Measurements from ENCODE around the gene CIAO2A. TPM values are rescaled to one million over a fixed set of nuclear protein-coding genes. Genes with fewer than 3 reads are reported as not detected.

Gene CIAO2A
- total and polyA plus RNA-seq, 12 donors, result 36.4 to 118 (median 58.9) TPM

- WGBS, 2 donors, result 7 to 11% methylated on average over 43 to 76 of the region's 76 CpGs
- peak; percentile 21 to 54 (median 31) for ATAC-seq
Measured at GRCh38 chr15:64045774-64046420, 47.7 kb downstream of the CIAO2A start.

GRCh38 chr15:64045101-64045435 is 48.6 kb downstream of the CIAO2A start:
- WGBS, 2 donors, result 60 to 63% methylated on average over 5 of the region's 5 CpGs
- DNase-seq (no peak), ATAC-seq (peak in 5 of 8 donors; percentile 1 to 10 (median 6))
- TF ChIP-seq, protein P1, sequence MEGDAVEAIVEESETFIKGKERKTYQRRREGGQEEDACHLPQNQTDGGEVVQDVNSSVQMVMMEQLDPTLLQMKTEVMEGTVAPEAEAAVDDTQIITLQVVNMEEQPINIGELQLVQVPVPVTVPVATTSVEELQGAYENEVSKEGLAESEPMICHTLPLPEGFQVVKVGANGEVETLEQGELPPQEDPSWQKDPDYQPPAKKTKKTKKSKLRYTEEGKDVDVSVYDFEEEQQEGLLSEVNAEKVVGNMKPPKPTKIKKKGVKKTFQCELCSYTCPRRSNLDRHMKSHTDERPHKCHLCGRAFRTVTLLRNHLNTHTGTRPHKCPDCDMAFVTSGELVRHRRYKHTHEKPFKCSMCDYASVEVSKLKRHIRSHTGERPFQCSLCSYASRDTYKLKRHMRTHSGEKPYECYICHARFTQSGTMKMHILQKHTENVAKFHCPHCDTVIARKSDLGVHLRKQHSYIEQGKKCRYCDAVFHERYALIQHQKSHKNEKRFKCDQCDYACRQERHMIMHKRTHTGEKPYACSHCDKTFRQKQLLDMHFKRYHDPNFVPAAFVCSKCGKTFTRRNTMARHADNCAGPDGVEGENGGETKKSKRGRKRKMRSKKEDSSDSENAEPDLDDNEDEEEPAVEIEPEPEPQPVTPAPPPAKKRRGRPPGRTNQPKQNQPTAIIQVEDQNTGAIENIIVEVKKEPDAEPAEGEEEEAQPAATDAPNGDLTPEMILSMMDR (IDR thresholded peaks at IDR 0.05), result no peak
- Histone ChIP-seq H3K36me3 (peaks cover 0 to 4% (median 0%) of the 10 kb centered on the region in 9 donors), H3K4me3 (peak overlapping the region; percentile 61 to 91 (median 72)), H3K9me3 (no peaks in the 10 kb centered on the region), H3K4me1 (peaks cover 2 to 56% (median 39%) of the 10 kb centered on the region in 9 donors), H3K27me3 (peaks cover 0 to 8% (median 0%) of the 10 kb centered on the region in 7 donors), H3K27ac (peak overlapping the region in 9 of 10 donors; percentile 3 to 86 (median 82))
- intact Hi-C loops (cut with DNase I), result loop anchor here in 9 of 10 donors (2.0 to 10.0 kb wide), 14 partner anchors 58 to 293 kb away; partner anchors contain the start of gene HERC1 (in 1 of the 9)

More at GRCh38 chr15:64045774-64046420, 47.7 kb downstream of the CIAO2A start:
- TF ChIP-seq, protein P1 (IDR thresholded peaks at IDR 0.05), result no peak
- Histone ChIP-seq H3K4me1 (peaks cover 2 to 64% (median 43%) of the 10 kb centered on the region in 9 donors), H3K27me3 (peaks cover 0 to 8% (median 0%) of the 10 kb centered on the region in 7 donors), H3K36me3 (no peaks in the 10 kb centered on the region), H3K4me3 (peak overlapping the region; percentile 61 to 91 (median 72)), H3K9me3 (no peaks in the 10 kb centered on the region), H3K27ac (peak overlapping the region; percentile 48 to 86 (median 82))
- intact Hi-C loops (cut with DNase I), result loop anchor here (2.0 to 10.0 kb wide), 16 partner anchors 59 to 294 kb away; partner anchors contain the start of gene HERC1 (in 1 of the 10)
- peak; percentile 32 to 58 for DNase-seq

DNA sequence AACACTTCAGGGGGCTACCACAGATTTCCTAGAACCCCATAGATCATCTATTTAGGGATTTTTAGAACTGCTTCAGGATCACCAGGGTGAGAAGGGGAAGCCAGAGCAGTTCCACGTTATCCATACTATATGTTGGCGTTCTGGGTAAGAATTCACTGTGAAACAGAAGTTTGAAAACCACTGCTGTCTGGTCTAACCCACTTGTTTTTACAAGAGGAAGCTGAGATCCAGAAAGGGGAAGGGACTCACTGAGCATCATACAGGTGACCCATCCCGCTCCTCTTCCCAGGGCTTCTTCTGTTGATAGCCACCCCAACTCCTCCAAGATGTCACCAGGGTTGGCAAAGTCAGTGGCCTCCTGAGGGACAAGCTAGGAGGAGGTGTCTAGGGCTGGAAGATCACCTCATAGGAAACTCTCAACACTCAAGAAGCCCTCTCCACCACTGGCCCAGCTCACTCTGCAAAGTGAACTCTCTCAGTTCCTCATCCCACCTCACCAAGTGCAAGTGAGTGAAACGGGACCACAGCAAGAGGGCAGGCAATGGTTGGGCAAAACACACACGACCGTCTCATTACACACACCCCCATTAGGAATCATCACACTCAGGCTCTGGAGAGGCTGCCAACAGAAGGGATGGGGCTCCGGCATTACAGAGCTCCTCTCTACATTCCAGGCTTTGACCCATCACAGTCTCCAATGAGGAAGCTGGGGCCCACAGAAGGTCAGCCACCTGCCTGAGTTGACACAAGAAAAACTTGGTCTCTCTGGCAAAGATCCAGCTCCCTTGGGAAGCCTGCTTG is 49.1 kb downstream of the CIAO2A start:
- Histone ChIP-seq H3K9me3 (no peaks in the 10 kb centered on the region), H3K36me3 (peaks cover 0 to 10% (median under 1%) of the 10 kb centered on the region in 9 donors), H3K4me1 (peaks cover 2 to 54% (median 38%) of the 10 kb centered on the region in 9 donors), H3K27me3 (peaks cover 0 to 8% (median 0%) of the 10 kb centered on the region in 7 donors), H3K27ac (peak overlapping the region in 8 of 10 donors; percentile 3 to 86 (median 83)), H3K4me3 (peak overlapping the region in 9 of 10 donors; percentile 64 to 91 (median 73))
- no peak for DNase-seq
- TF ChIP-seq, protein P1 (IDR thresholded peaks at IDR 0.05), result no peak
- peak in 4 of 8 donors; percentile 6 to 17 (median 15) for ATAC-seq
- 61 to 72% methylated on average over 7 of the region's 7 CpGs for WGBS, 2 donors
- intact Hi-C loops (cut with DNase I), result loop anchor here in 9 of 10 donors (2.0 to 10.0 kb wide), 15 partner anchors 57 to 292 kb away; partner anchors contain the start of gene HERC1 (in 1 of the 9)

Measured in heart right ventricle (tissue), 16 donors.